HCT116 (cell line): ENCODE data around the gene CASZ1. TPM values are rescaled to one million over a fixed set of nuclear protein-coding genes. Genes with fewer than 3 reads are reported as not detected.

Experiments
- ATAC-seq: fragments of 200-7000 bp; cut with Tn5 transposase; 2 replicates; pipeline ENCODE4 v1.9.1; 2020; ENCODE audit warnings: mild to moderate bottlenecking, moderate library complexity
- BruUV-seq: library from RNA; stranded (reverse); fragments of 400-500 nt; replicated peaks from 2 replicates; lab custom pipeline; 2021; lab: Mats Ljungman, UMichigan
- CTCF ChIA-PET: fragments of 300-600 bp; sonication (Branson Sonifier 250); formaldehyde crosslinking; loops from one replicate; lab custom pipeline; 2021; ENCODE audit warnings: antibody characterized with exemption; lab: Charles Lee
- POLR2A ChIA-PET: fragments of 300-600, 350-600 bp; sonication (Branson Sonifier 250); formaldehyde crosslinking; loops from one replicate; lab custom pipeline; 2021; ENCODE audit warnings: antibody characterized with exemption; lab: Charles Lee
- RAD21 ChIA-PET, 2 experiments: fragments of 300-600 bp; sonication (Branson Sonifier 250); formaldehyde crosslinking; loops; one replicate each; lab custom pipeline; 2023; ENCODE audit warnings: low total read pairs in 2 of 2; ENCODE audit not compliant: uncharacterized antibody in 2 of 2, unreplicated experiment in 2 of 2, low non-redundant PET in 1 of 2; lab: Charles Lee
- DNase-seq: peaks from one replicate; pipeline ENCODE4 v3.0.0-alpha.2; 2010; ENCODE audit warnings: low read depth, low spot score
- H2AFZ ChIP-seq: fragments of 200-600 bp; shearing (Covaris generic), sonication (generic); 2 replicates; pipeline ENCODE4 v1.6.1; 2017; ENCODE audit warnings: low read depth, mixed run types, mixed read lengths, antibody characterized with exemption, low read length; ENCODE audit not compliant: poor library complexity, severe bottlenecking
- H3K27ac ChIP-seq: 2 replicates; pipeline ENCODE4 v1.5.1; 2012; ENCODE audit warnings: low read depth, low read length
- H3K27me3 ChIP-seq: fragments of 200-600 bp; sonication (generic); 2 replicates; pipeline ENCODE4 v1.6.1; 2016; ENCODE audit warnings: mixed run types, low read length, mixed read lengths; ENCODE audit not compliant: insufficient read depth
- H3K36me3 ChIP-seq, 2 experiments: fragments of 200-500 bp in 1 of 2; fragments of 200-600 bp in 1 of 2; sonication (Bioruptor generic) in 1 of 2; sonication (generic) in 1 of 2; 2 replicates each; pipeline versions ENCODE4 v1.5.1 to v1.6.1; 2014 to 2016; ENCODE audit warnings: low read length in 2 of 2, inconsistent platforms in 1 of 2, mixed read lengths in 1 of 2, mixed run types in 1 of 2; ENCODE audit not compliant: insufficient read depth in 2 of 2, control insufficient read depth in 1 of 2
- H3K4me1 ChIP-seq, 2 experiments: fragments of 200-600 bp in 1 of 2; sonication (generic) in 1 of 2; 2 replicates each; pipeline versions ENCODE4 v1.5.1 to v1.6.1; 2012 to 2017; ENCODE audit warnings: low read length in 2 of 2, inconsistent platforms in 1 of 2, mild to moderate bottlenecking in 1 of 2, mixed read lengths in 1 of 2, mixed run types in 1 of 2, moderate library complexity in 1 of 2; ENCODE audit not compliant: insufficient read depth in 2 of 2, control insufficient read depth in 1 of 2
- H3K4me2 ChIP-seq: fragments of 200-600 bp; sonication (generic); 2 replicates; pipeline ENCODE4 v1.6.1; 2017; ENCODE audit warnings: mixed run types, low read length, mixed read lengths
- H3K4me3 ChIP-seq, 2 experiments: fragments of 200-600 bp in 1 of 2; sonication (generic) in 1 of 2; replicated peaks in 1 of 2; 2 replicates each; pipeline ENCODE4 v1.5.1; 2011 to 2016; ENCODE audit warnings: low read length in 2 of 2, control low read depth in 1 of 2, low read depth in 1 of 2, mild to moderate bottlenecking in 1 of 2, mixed read lengths in 1 of 2, mixed run types in 1 of 2
- H3K79me2 ChIP-seq: fragments of 200-600 bp; sonication (generic); 2 replicates; pipeline ENCODE4 v1.6.1; 2017; ENCODE audit warnings: mild to moderate bottlenecking, mixed run types, low read length, moderate library complexity, mixed read lengths; ENCODE audit not compliant: insufficient read depth
- H3K9ac ChIP-seq: fragments of 200-600 bp; sonication (generic); 2 replicates; pipeline ENCODE4 v1.6.1; 2016; ENCODE audit warnings: low read length, mixed read lengths
- H3K9me2 ChIP-seq: fragments of 200-600 bp; sonication (generic), shearing (Covaris generic); 2 replicates; pipeline ENCODE4 v1.6.1; 2017; ENCODE audit warnings: mixed run types, mild to moderate bottlenecking, moderate library complexity; ENCODE audit not compliant: insufficient read depth
- H3K9me3 ChIP-seq, 2 experiments: fragments of 200-500 bp in 1 of 2; fragments of 200-600 bp in 1 of 2; sonication (Bioruptor generic) in 1 of 2; sonication (generic) in 1 of 2; 2 replicates each; pipeline ENCODE4 v1.6.1; 2014 to 2017; ENCODE audit warnings: low read length in 2 of 2, mixed read lengths in 2 of 2, inconsistent platforms in 1 of 2, low read depth in 1 of 2, mild to moderate bottlenecking in 1 of 2, mixed run types in 1 of 2, moderate library complexity in 1 of 2; ENCODE audit not compliant: control insufficient read depth in 1 of 2, insufficient read depth in 1 of 2
- H4K20me1 ChIP-seq: fragments of 200-600 bp; sonication (generic), shearing (Covaris generic); 2 replicates; pipeline ENCODE4 v1.6.1; 2017; ENCODE audit warnings: mixed run types, mild to moderate bottlenecking, moderate library complexity; ENCODE audit not compliant: insufficient read depth
- ELF1 ChIP-seq: IDR thresholded peaks from 2 replicates; pipeline ENCODE4 v1.6.1; 2012; ENCODE audit warnings: low read depth, borderline replicate concordance
- REST ChIP-seq: IDR thresholded peaks from 2 replicates; pipeline ENCODE4 v1.6.1; 2012; ENCODE audit warnings: low read depth
- YY1 ChIP-seq: IDR thresholded peaks from 2 replicates; pipeline ENCODE4 v1.6.1; 2011; ENCODE audit warnings: low read length, low read depth, moderate library complexity, mild to moderate bottlenecking; ENCODE audit not compliant: insufficient replicate concordance; ENCODE audit errors: extremely low read depth
- intact Hi-C: fragments of 100-400 bp; cut with micrococcal nuclease; formaldehyde crosslinking; loops from 2 replicates; pipeline ENCODE4 v1.10.0; 2022
- total RNA-seq: library from RNA; stranded (reverse); gene quantifications from one replicate; pipeline ENCODE4 v1.2.1, GENCODE V29; 2021; ENCODE audit not compliant: unreplicated experiment
- TF ChIP-seq, protein P1 (sequence below): IDR thresholded peaks from 2 replicates; pipeline ENCODE4 v1.6.1; 2011; ENCODE audit warnings: mild to moderate bottlenecking, low read length, moderate library complexity; ENCODE audit not compliant: insufficient replicate concordance; ENCODE audit errors: extremely low read depth

Gene CASZ1
- total RNA-seq, 1 experiment from 2014 or later, result 7.7 TPM

GRCh38 chr1:10662090-10662688 lies 134.3 kb downstream of the CASZ1 start:
- Histone ChIP-seq H3K9me3 (no peaks in the 10 kb centered on the region), H3K4me1 (no peaks in the 10 kb centered on the region), H3K27ac (no peak overlapping the region), H3K4me3 (no peak overlapping the region), H3K9ac (no peak overlapping the region), H3K27me3 (no peaks in the 10 kb centered on the region), H2AFZ (no peak overlapping the region), H3K9me2 (no peaks in the 10 kb centered on the region), H4K20me1 (no peaks in the 10 kb centered on the region), H3K4me2 (no peak overlapping the region), H3K79me2 (no peaks in the 10 kb centered on the region), H3K36me3 (no peaks in the 10 kb centered on the region)
- no TSS peak for BruUV-seq
- ChIA-PET RAD21 (no interaction called here), CTCF (no interaction called here), POLR2A (no interaction called here)
- intact Hi-C loops, result no loop called here
- DNase-seq, result no peak
- ATAC-seq, result no peak
- TF ChIP-seq, protein P1, sequence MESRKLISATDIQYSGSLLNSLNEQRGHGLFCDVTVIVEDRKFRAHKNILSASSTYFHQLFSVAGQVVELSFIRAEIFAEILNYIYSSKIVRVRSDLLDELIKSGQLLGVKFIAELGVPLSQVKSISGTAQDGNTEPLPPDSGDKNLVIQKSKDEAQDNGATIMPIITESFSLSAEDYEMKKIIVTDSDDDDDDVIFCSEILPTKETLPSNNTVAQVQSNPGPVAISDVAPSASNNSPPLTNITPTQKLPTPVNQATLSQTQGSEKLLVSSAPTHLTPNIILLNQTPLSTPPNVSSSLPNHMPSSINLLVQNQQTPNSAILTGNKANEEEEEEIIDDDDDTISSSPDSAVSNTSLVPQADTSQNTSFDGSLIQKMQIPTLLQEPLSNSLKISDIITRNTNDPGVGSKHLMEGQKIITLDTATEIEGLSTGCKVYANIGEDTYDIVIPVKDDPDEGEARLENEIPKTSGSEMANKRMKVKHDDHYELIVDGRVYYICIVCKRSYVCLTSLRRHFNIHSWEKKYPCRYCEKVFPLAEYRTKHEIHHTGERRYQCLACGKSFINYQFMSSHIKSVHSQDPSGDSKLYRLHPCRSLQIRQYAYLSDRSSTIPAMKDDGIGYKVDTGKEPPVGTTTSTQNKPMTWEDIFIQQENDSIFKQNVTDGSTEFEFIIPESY, result no peak
- TF ChIP-seq ELF1 (no peak), YY1 (no peak), REST (no peak)
